Endothelial cell of umbilical vein (primary cell): ENCODE data around the gene HSF2.

Source experiments
- EZH2 ChIP-seq: IDR thresholded peaks from 2 replicates; pipeline ENCODE4 v1.6.1; 2012; ENCODE audit warnings: borderline replicate concordance, low read depth, mild to moderate bottlenecking, moderate library complexity, low read length, inconsistent platforms; ENCODE audit not compliant: severe bottlenecking
- JUN ChIP-seq: IDR thresholded peaks from 2 replicates; pipeline ENCODE4 v1.6.1; 2011; ENCODE audit warnings: borderline replicate concordance, low read depth; ENCODE audit not compliant: insufficient read length, insufficient read depth
- MYC ChIP-seq: IDR thresholded peaks from one replicate; pipeline ENCODE4 v1.6.1; 2011; ENCODE audit warnings: mild to moderate bottlenecking, low read depth, low read length
- POLR2A ChIP-seq: IDR thresholded peaks from 2 replicates; pipeline ENCODE4 v1.6.1; 2012; ENCODE audit warnings: low read depth, mild to moderate bottlenecking, control low read depth, low read length
- POLR2AphosphoS5 ChIP-seq: IDR thresholded peaks from 2 replicates; pipeline ENCODE4 v1.6.1; 2012; ENCODE audit warnings: low read depth, mild to moderate bottlenecking, control low read depth, low read length, moderate library complexity; ENCODE audit not compliant: insufficient read depth
- TF ChIP-seq, protein P1 (sequence below), 2 donors: IDR thresholded peaks; 1 replicate in 1 of 2; 2 replicates in 1 of 2; pipeline ENCODE4 v1.5.1; 2011; ENCODE audit warnings: low read length in 2 of 2, mild to moderate bottlenecking in 2 of 2, moderate library complexity in 2 of 2, control low read depth in 1 of 2, inconsistent platforms in 1 of 2, low read depth in 1 of 2; ENCODE audit not compliant: insufficient read depth in 1 of 2; ENCODE audit errors: extremely low read depth in 1 of 2
- TF ChIP-seq, protein P2 (sequence below): IDR thresholded peaks from 2 replicates; pipeline ENCODE4 v1.6.1; 2011; ENCODE audit not compliant: insufficient read depth, insufficient read length

DNA sequence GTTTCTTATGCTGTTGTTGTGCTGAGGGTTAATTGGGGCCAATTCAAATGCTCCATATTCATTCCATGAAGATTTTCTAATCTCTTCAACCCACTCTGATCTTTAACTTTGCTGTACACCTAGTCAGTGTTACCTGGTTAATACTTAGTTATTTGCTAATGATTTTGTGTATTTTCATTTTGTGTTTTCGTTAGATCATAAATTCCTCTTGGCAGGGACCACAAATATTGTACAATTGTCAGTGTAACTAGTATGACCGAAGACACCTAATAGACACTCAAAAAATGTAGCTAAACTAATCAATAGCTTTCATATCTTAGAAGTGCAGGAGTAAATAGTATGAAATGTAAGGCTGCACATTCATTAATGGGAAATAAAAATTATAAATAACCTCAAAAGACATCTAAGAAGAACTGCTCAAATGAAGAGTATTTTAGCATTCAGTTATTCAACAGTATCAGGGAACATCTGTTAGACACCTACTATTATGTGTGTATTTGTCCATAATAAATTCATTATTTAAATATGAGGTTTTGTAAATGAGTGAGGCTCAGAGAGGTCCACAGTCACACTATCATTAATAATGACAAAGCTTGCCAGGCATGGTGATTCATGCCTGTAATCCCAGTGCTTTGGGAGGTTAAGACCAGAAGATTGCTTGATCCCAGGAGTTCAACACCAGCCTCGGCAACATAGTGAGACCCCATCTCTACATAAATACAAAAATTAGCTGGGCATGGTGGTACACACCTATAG lies 13.4 kb upstream of the HSF2 start:
- TF ChIP-seq, protein P1, sequence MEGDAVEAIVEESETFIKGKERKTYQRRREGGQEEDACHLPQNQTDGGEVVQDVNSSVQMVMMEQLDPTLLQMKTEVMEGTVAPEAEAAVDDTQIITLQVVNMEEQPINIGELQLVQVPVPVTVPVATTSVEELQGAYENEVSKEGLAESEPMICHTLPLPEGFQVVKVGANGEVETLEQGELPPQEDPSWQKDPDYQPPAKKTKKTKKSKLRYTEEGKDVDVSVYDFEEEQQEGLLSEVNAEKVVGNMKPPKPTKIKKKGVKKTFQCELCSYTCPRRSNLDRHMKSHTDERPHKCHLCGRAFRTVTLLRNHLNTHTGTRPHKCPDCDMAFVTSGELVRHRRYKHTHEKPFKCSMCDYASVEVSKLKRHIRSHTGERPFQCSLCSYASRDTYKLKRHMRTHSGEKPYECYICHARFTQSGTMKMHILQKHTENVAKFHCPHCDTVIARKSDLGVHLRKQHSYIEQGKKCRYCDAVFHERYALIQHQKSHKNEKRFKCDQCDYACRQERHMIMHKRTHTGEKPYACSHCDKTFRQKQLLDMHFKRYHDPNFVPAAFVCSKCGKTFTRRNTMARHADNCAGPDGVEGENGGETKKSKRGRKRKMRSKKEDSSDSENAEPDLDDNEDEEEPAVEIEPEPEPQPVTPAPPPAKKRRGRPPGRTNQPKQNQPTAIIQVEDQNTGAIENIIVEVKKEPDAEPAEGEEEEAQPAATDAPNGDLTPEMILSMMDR (IDR thresholded peaks at IDR 0.05; ENCODE audit: extremely low read depth in 1 of 2, insufficient read depth in 1 of 2, low read depth in 1 of 2, low read length in 2 of 2): no peak
- no peak for TF ChIP-seq POLR2AphosphoS5
- TF ChIP-seq EZH2: no peak
- no peak for TF ChIP-seq POLR2A
- TF ChIP-seq, protein P2, sequence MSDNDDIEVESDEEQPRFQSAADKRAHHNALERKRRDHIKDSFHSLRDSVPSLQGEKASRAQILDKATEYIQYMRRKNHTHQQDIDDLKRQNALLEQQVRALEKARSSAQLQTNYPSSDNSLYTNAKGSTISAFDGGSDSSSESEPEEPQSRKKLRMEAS: no peak
- no peak for TF ChIP-seq MYC
- TF ChIP-seq JUN: no peak
